Liver (tissue), 3 donors: ENCODE results near the gene RAI14.

Experiments
- CTCF ChIP-seq: fragments of 150-350 bp; IDR thresholded peaks from 2 replicates; pipeline ENCODE4 v1.5.1; 2017; ENCODE audit warnings: improper control_type of control experiment, low read depth, low read length; ENCODE audit not compliant: missing input control
- EGR1 ChIP-seq, 2 donors: IDR thresholded peaks; 2 replicates each; pipeline ENCODE4 v1.6.1; 2016 to 2018; ENCODE audit warnings: antibody characterized with exemption in 2 of 2, low read depth in 2 of 2
- GABPA ChIP-seq, 2 donors: IDR thresholded peaks in 1 of 2; conservative IDR thresholded peaks in 1 of 2; 2 replicates each; pipeline ENCODE4 v1.6.1; 2016; ENCODE audit warnings: antibody characterized with exemption in 2 of 2, mild to moderate bottlenecking in 1 of 2, moderate library complexity in 1 of 2
- RAD21 ChIP-seq, 2 donors: IDR thresholded peaks; 2 replicates each; pipeline ENCODE4 v1.6.1; 2016; ENCODE audit warnings: antibody characterized with exemption in 2 of 2, mild to moderate bottlenecking in 2 of 2
- SP1 ChIP-seq: IDR thresholded peaks from 2 replicates; pipeline ENCODE4 v1.6.1; 2018; ENCODE audit warnings: antibody characterized with exemption, mild to moderate bottlenecking
- TF ChIP-seq, protein P1 (sequence below): IDR thresholded peaks from 2 replicates; pipeline ENCODE4 v1.6.1; 2016; ENCODE audit warnings: antibody characterized with exemption, mild to moderate bottlenecking
- donor health status: healthy.
- donor health status: healthy.

GRCh38 chr5:34811706-34812105, 155.6 kb downstream of the RAI14 start:
- TF ChIP-seq SP1, result no peak
- no peak for TF ChIP-seq RAD21 (IDR thresholded peaks at IDR 0.05)
- TF ChIP-seq, protein P1, sequence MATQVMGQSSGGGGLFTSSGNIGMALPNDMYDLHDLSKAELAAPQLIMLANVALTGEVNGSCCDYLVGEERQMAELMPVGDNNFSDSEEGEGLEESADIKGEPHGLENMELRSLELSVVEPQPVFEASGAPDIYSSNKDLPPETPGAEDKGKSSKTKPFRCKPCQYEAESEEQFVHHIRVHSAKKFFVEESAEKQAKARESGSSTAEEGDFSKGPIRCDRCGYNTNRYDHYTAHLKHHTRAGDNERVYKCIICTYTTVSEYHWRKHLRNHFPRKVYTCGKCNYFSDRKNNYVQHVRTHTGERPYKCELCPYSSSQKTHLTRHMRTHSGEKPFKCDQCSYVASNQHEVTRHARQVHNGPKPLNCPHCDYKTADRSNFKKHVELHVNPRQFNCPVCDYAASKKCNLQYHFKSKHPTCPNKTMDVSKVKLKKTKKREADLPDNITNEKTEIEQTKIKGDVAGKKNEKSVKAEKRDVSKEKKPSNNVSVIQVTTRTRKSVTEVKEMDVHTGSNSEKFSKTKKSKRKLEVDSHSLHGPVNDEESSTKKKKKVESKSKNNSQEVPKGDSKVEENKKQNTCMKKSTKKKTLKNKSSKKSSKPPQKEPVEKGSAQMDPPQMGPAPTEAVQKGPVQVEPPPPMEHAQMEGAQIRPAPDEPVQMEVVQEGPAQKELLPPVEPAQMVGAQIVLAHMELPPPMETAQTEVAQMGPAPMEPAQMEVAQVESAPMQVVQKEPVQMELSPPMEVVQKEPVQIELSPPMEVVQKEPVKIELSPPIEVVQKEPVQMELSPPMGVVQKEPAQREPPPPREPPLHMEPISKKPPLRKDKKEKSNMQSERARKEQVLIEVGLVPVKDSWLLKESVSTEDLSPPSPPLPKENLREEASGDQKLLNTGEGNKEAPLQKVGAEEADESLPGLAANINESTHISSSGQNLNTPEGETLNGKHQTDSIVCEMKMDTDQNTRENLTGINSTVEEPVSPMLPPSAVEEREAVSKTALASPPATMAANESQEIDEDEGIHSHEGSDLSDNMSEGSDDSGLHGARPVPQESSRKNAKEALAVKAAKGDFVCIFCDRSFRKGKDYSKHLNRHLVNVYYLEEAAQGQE, result no peak
- no peak for TF ChIP-seq GABPA (IDR thresholded peaks at IDR 0.05 in 1 of 2, conservative IDR thresholded peaks at IDR 0.05 in 1 of 2)
- no peak for TF ChIP-seq EGR1 (IDR thresholded peaks at IDR 0.05; ENCODE audit: low read depth in 2 of 2)
- TF ChIP-seq CTCF, result no peak
